Stomach (tissue), 4 donors: ENCODE data around the gene ARHGAP26.

ENCODE experiments used
- POLR2A ChIP-seq, 4 donors: fragments of 450-650 bp; IDR thresholded peaks; one replicate each; pipeline ENCODE4 v1.6.1; 2016; ENCODE audit warnings: antibody characterized with exemption in 4 of 4, control low read depth in 2 of 4, mild to moderate bottlenecking in 1 of 4, moderate library complexity in 1 of 4
- TF ChIP-seq, protein P1 (sequence below), 7 experiments: fragments of 450-650 bp in 4 of 7; fragments of 200-600 bp in 3 of 7; sonication (generic) in 3 of 7; IDR thresholded peaks; one replicate each; pipeline ENCODE4 v1.5.1; 2016 to 2019; ENCODE audit warnings: antibody characterized with exemption in 7 of 7, control low read depth in 2 of 7, mild to moderate bottlenecking in 1 of 7

DNA sequence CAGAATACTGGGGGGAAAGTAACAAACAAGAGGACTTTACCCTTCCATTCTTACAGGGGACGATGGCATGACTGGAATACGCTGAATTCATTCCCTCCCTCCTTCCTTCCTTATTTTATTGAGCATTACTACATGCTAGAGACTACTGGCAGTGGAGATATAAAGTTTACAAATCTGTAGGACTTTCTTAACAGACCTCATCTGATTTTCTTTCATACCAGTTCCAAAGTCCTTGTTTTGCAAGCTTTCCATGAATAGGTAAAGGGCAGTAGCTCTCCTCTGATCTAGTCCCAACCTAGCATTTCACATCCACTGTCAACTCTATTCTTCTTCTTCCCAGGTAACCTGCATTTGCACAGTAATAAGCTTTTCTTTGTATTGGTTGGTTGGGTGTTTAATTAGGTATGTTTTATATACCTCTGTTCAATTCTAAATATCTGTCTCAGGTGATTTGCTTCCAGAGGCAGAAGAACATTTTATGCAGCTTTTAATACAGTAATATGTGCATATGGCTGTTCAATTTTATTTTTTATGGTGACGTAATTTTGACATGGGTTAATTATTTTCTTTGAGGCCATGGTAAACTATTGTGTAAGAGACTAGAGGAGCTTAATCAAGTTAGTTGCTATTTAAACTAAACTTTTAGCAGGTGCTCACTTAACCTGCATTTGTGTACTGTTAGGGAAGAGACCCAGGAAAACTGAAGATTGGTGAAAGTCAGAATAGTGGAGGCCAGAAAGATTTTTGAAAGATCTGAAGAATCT lies 150.9 kb downstream of the ARHGAP26 start:
- TF ChIP-seq, protein P1, sequence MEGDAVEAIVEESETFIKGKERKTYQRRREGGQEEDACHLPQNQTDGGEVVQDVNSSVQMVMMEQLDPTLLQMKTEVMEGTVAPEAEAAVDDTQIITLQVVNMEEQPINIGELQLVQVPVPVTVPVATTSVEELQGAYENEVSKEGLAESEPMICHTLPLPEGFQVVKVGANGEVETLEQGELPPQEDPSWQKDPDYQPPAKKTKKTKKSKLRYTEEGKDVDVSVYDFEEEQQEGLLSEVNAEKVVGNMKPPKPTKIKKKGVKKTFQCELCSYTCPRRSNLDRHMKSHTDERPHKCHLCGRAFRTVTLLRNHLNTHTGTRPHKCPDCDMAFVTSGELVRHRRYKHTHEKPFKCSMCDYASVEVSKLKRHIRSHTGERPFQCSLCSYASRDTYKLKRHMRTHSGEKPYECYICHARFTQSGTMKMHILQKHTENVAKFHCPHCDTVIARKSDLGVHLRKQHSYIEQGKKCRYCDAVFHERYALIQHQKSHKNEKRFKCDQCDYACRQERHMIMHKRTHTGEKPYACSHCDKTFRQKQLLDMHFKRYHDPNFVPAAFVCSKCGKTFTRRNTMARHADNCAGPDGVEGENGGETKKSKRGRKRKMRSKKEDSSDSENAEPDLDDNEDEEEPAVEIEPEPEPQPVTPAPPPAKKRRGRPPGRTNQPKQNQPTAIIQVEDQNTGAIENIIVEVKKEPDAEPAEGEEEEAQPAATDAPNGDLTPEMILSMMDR (IDR thresholded peaks at IDR 0.05) = no peak
- no peak for TF ChIP-seq POLR2A (IDR thresholded peaks at IDR 0.05)
